ENCODE results near the gene RTKN2. TPM values are rescaled to one million over a fixed set of nuclear protein-coding genes. Genes with fewer than 3 reads are reported as not detected.

Gene RTKN2
- total and polyA plus RNA-seq, 2 of the 4 experiments (the other 2 are of a cell fraction): 0.75 to 0.90 TPM

DNA sequence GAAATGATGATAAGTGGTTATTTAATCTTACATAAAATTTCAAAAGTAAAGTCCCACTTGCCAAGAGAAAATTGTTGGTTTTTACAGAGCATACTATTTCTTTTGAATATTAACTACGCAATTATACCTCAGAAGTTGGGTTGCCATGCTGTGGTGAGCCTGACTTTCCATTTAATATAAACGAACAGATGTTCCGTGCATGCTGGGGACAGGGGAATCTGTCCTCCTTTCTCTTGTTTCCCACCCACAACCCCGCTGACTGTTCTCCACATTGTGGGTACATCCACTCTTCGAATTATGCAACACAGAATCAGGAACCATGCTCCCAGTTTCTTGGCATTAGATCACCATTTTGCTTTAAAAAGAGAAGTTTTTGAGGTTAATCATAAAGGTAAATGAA, 29.2 kb upstream of the RTKN2 start:
- peaks cover 6% of the 10 kb centered on the region for H3K27me3 ChIP-seq (ENCODE audit: control insufficient read depth, insufficient read depth, low read length)
- no TSS peak for BruUV-seq (replicated peaks)
- POLR2A ChIA-PET (ENCODE audit: unreplicated experiment): no interaction called here
- H2AK9ac ChIP-seq (replicated peaks; ENCODE audit: low read depth, low read length, poor library complexity): no peak overlapping the region
- no peak overlapping the region for H2BK15ac ChIP-seq (ENCODE audit: low read depth, low read length)
- H3K9me3 ChIP-seq (ENCODE audit: control insufficient read depth, insufficient read depth, low read length): no peaks in the 10 kb centered on the region
- no peak overlapping the region for H2AFZ ChIP-seq (replicated peaks; ENCODE audit: low read length, poor library complexity)
- no peaks in the 10 kb centered on the region for H3K4me1 ChIP-seq (ENCODE audit: control insufficient read depth, insufficient read depth, low read length)
- H2AK5ac ChIP-seq (ENCODE audit: low read depth, low read length): no peak overlapping the region
- CTCF ChIA-PET: no interaction called here
- intact Hi-C loops (cut with micrococcal nuclease): no loop called here
- no peak overlapping the region for H4K5ac ChIP-seq (ENCODE audit: low read depth, low read length)
- H4K91ac ChIP-seq (ENCODE audit: insufficient read depth, low read depth, low read length): no peak overlapping the region
- DNase-seq (no peak), ATAC-seq (ENCODE audit: low read depth) (no peak)
- H3K18ac ChIP-seq (ENCODE audit: low read depth, low read length): no peak overlapping the region
- H3K36me3 ChIP-seq (ENCODE audit: control insufficient read depth, insufficient read depth, low read length): no peaks in the 10 kb centered on the region
- H3K4ac ChIP-seq (ENCODE audit: low read depth, low read length): no peak overlapping the region
- no peak overlapping the region for H3K56ac ChIP-seq (ENCODE audit: extremely low read depth, insufficient read depth, low read length)
- TF ChIP-seq CEBPB (IDR thresholded peaks at IDR 0.05; ENCODE audit: low read depth, low read length): no peak
- TF ChIP-seq RFX5 (IDR thresholded peaks at IDR 0.05; ENCODE audit: low read depth, low read length): no peak
- no peak for TF ChIP-seq ELK1 (IDR thresholded peaks at IDR 0.05; ENCODE audit: borderline replicate concordance, low read depth, low read length)
- no peak for TF ChIP-seq USF2 (IDR thresholded peaks at IDR 0.05; ENCODE audit: low read depth, low read length)
- TF ChIP-seq NFE2L2 (IDR thresholded peaks at IDR 0.05; ENCODE audit: low read depth, low read length): no peak
- TF ChIP-seq FOS (IDR thresholded peaks at IDR 0.05; ENCODE audit: low read depth, low read length): no peak
- TF ChIP-seq, protein P1, sequence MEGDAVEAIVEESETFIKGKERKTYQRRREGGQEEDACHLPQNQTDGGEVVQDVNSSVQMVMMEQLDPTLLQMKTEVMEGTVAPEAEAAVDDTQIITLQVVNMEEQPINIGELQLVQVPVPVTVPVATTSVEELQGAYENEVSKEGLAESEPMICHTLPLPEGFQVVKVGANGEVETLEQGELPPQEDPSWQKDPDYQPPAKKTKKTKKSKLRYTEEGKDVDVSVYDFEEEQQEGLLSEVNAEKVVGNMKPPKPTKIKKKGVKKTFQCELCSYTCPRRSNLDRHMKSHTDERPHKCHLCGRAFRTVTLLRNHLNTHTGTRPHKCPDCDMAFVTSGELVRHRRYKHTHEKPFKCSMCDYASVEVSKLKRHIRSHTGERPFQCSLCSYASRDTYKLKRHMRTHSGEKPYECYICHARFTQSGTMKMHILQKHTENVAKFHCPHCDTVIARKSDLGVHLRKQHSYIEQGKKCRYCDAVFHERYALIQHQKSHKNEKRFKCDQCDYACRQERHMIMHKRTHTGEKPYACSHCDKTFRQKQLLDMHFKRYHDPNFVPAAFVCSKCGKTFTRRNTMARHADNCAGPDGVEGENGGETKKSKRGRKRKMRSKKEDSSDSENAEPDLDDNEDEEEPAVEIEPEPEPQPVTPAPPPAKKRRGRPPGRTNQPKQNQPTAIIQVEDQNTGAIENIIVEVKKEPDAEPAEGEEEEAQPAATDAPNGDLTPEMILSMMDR (conservative IDR thresholded peaks at IDR 0.05; ENCODE audit: low read depth, low read length): no peak
- no peak for TF ChIP-seq MAZ (IDR thresholded peaks at IDR 0.05; ENCODE audit: borderline replicate concordance, low read depth, low read length)
- TF ChIP-seq POLR2A (IDR thresholded peaks at IDR 0.05; ENCODE audit: low read depth, low read length): no peak
- no peak for TF ChIP-seq BHLHE40 (IDR thresholded peaks at IDR 0.05; ENCODE audit: low read depth, low read length)
- TF ChIP-seq RAD21 (IDR thresholded peaks at IDR 0.05; ENCODE audit: low read length): no peak
- no peak for TF ChIP-seq CHD1 (IDR thresholded peaks at IDR 0.05; ENCODE audit: low read depth, low read length)
- no peak for TF ChIP-seq MAFK (IDR thresholded peaks at IDR 0.05; ENCODE audit: low read depth, low read length)
- TF ChIP-seq RCOR1 (IDR thresholded peaks at IDR 0.05; ENCODE audit: insufficient replicate concordance, low read length): no peak
- no peak for TF ChIP-seq MXI1 (IDR thresholded peaks at IDR 0.05; ENCODE audit: borderline replicate concordance, low read depth, low read length)
- TF ChIP-seq SMC3 (IDR thresholded peaks at IDR 0.05; ENCODE audit: low read depth, low read length): no peak
- H3K23ac ChIP-seq (ENCODE audit: low read depth, low read length): no peak overlapping the region
- no peak overlapping the region for H3K14ac ChIP-seq (replicated peaks; ENCODE audit: low read depth, low read length)
- no peak overlapping the region for H2BK120ac ChIP-seq (ENCODE audit: low read depth, low read length)
- no peak overlapping the region for H3K4me3 ChIP-seq (ENCODE audit: insufficient read depth, low read depth, low read length)
- H3K4me2 ChIP-seq (ENCODE audit: low read depth, low read length): no peak overlapping the region
- H3K9me1 ChIP-seq (ENCODE audit: insufficient read depth, low read length): no peaks in the 10 kb centered on the region
- H3K27ac ChIP-seq (ENCODE audit: insufficient read depth, low read length): no peak overlapping the region
- dilution Hi-C loops (cut with HindIII; ENCODE audit: low sequenced_read_pairs, unreplicated experiment): no loop called here
- WGBS, 2 experiments (ENCODE audit: extremely low coverage in 2 of 2, insufficient read length in 1 of 2): 100% methylated on average over 1 of the region's 5 CpGs; no CpG with 5 or more reads in 1 of the 2 experiments
- H4K8ac ChIP-seq (ENCODE audit: low read depth in 2 of 2, low read length in 2 of 2): no peak overlapping the region
- in situ Hi-C loops (cut with MboI; ENCODE audit: low sequenced_read_pairs): no loop called here
- no peak overlapping the region for H3K9ac ChIP-seq (ENCODE audit: low read depth, low read length)
- no peaks in the 10 kb centered on the region for H3K79me1 ChIP-seq (ENCODE audit: low read depth in 1 of 2, low read length in 2 of 2)
- no peak overlapping the region for H2BK5ac ChIP-seq (ENCODE audit: low read depth, low read length, poor library complexity, severe bottlenecking)
- H4K20me1 ChIP-seq (ENCODE audit: insufficient read depth, low read length): no peaks in the 10 kb centered on the region
- H2BK20ac ChIP-seq (ENCODE audit: low read depth, low read length): no peak overlapping the region

All from IMR-90 (cell line).